ENCODE measurements around the gene PNMA8A.

GRCh38 chr19:46489445-46490272, 18.3 kb upstream of the PNMA8A start:
- TF ChIP-seq, protein P1, sequence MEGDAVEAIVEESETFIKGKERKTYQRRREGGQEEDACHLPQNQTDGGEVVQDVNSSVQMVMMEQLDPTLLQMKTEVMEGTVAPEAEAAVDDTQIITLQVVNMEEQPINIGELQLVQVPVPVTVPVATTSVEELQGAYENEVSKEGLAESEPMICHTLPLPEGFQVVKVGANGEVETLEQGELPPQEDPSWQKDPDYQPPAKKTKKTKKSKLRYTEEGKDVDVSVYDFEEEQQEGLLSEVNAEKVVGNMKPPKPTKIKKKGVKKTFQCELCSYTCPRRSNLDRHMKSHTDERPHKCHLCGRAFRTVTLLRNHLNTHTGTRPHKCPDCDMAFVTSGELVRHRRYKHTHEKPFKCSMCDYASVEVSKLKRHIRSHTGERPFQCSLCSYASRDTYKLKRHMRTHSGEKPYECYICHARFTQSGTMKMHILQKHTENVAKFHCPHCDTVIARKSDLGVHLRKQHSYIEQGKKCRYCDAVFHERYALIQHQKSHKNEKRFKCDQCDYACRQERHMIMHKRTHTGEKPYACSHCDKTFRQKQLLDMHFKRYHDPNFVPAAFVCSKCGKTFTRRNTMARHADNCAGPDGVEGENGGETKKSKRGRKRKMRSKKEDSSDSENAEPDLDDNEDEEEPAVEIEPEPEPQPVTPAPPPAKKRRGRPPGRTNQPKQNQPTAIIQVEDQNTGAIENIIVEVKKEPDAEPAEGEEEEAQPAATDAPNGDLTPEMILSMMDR (IDR thresholded peaks at IDR 0.05), result peak in 2 of 6 experiments; percentile 14 to 19
- TF ChIP-seq POLR2A (IDR thresholded peaks at IDR 0.05), result no peak

All from Peyer's patch (tissue), 4 donors.